ENCODE results near the gene WNT4.

DNA sequence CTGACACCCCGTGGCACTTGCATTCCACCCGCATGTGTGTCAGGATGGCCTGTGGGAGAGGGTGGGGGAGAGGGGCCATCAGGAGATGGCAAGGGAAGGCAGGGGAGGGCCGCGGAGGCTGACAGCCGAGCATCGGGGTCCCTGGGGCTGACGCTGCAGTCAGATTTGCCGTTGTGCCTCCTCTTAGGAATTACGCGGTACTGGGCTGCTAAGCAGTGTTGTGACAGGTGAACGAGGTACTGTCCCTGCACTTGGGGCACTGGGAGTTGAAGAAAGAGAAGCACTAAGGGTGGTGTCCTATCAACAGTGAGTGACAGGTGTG is 22.5 kb downstream of the WNT4 start:
- no peak for TF ChIP-seq POLR2AphosphoS5 (IDR thresholded peaks at IDR 0.05; ENCODE audit: low read depth, low read length)
- TF ChIP-seq, protein P1, sequence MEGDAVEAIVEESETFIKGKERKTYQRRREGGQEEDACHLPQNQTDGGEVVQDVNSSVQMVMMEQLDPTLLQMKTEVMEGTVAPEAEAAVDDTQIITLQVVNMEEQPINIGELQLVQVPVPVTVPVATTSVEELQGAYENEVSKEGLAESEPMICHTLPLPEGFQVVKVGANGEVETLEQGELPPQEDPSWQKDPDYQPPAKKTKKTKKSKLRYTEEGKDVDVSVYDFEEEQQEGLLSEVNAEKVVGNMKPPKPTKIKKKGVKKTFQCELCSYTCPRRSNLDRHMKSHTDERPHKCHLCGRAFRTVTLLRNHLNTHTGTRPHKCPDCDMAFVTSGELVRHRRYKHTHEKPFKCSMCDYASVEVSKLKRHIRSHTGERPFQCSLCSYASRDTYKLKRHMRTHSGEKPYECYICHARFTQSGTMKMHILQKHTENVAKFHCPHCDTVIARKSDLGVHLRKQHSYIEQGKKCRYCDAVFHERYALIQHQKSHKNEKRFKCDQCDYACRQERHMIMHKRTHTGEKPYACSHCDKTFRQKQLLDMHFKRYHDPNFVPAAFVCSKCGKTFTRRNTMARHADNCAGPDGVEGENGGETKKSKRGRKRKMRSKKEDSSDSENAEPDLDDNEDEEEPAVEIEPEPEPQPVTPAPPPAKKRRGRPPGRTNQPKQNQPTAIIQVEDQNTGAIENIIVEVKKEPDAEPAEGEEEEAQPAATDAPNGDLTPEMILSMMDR (IDR thresholded peaks at IDR 0.05): no peak
- TF ChIP-seq, protein P2, sequence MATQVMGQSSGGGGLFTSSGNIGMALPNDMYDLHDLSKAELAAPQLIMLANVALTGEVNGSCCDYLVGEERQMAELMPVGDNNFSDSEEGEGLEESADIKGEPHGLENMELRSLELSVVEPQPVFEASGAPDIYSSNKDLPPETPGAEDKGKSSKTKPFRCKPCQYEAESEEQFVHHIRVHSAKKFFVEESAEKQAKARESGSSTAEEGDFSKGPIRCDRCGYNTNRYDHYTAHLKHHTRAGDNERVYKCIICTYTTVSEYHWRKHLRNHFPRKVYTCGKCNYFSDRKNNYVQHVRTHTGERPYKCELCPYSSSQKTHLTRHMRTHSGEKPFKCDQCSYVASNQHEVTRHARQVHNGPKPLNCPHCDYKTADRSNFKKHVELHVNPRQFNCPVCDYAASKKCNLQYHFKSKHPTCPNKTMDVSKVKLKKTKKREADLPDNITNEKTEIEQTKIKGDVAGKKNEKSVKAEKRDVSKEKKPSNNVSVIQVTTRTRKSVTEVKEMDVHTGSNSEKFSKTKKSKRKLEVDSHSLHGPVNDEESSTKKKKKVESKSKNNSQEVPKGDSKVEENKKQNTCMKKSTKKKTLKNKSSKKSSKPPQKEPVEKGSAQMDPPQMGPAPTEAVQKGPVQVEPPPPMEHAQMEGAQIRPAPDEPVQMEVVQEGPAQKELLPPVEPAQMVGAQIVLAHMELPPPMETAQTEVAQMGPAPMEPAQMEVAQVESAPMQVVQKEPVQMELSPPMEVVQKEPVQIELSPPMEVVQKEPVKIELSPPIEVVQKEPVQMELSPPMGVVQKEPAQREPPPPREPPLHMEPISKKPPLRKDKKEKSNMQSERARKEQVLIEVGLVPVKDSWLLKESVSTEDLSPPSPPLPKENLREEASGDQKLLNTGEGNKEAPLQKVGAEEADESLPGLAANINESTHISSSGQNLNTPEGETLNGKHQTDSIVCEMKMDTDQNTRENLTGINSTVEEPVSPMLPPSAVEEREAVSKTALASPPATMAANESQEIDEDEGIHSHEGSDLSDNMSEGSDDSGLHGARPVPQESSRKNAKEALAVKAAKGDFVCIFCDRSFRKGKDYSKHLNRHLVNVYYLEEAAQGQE (IDR thresholded peaks at IDR 0.05; ENCODE audit: insufficient read depth in 1 of 2, low read depth in 2 of 2, low read length in 1 of 2): no peak
